GM10266 (cell line): ENCODE results near the gene DBR1.

Experiments
- DNase-seq: peaks from one replicate; pipeline ENCODE4 v3.0.0; 2012; ENCODE audit errors: extremely low spot score
- TF ChIP-seq, protein P1 (sequence below): IDR thresholded peaks from 2 replicates; pipeline ENCODE4 v1.5.1; 2012; ENCODE audit warnings: mild to moderate bottlenecking, low read depth; ENCODE audit not compliant: control insufficient read depth, insufficient read depth; ENCODE audit errors: missing control alignments

Gene DBR1

GRCh38 chr3:138113326-138113725 is 61.4 kb downstream of the DBR1 start:
- DNase-seq, result no peak
- TF ChIP-seq, protein P1, sequence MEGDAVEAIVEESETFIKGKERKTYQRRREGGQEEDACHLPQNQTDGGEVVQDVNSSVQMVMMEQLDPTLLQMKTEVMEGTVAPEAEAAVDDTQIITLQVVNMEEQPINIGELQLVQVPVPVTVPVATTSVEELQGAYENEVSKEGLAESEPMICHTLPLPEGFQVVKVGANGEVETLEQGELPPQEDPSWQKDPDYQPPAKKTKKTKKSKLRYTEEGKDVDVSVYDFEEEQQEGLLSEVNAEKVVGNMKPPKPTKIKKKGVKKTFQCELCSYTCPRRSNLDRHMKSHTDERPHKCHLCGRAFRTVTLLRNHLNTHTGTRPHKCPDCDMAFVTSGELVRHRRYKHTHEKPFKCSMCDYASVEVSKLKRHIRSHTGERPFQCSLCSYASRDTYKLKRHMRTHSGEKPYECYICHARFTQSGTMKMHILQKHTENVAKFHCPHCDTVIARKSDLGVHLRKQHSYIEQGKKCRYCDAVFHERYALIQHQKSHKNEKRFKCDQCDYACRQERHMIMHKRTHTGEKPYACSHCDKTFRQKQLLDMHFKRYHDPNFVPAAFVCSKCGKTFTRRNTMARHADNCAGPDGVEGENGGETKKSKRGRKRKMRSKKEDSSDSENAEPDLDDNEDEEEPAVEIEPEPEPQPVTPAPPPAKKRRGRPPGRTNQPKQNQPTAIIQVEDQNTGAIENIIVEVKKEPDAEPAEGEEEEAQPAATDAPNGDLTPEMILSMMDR, result no peak

DNA sequence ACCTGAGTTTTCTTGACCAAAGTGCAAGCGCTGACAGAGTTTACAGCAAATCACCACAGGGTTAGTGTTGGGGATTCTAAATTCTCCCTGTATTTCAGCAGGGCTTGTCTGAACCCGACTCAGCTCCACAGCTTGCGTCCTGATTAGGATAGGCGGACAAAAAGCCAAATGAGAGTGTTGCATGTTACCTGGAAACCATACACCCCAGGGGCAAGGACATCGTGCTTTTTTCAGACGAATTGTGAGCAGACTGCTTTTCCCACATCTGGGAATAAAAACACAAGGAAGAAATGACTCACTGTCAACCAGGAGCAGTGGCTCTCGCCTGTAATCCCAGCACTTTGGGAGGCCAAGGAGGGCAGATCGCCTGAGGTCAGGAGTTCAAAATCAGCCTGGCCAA is 62.4 kb downstream of the DBR1 start:
- TF ChIP-seq, protein P1, result no peak
- no peak for DNase-seq
